GM12878 (cell line): ENCODE data around the gene DAB2IP.

Source experiments
- EGR1 ChIP-seq, 2 experiments: IDR thresholded peaks; 1 replicate in 1 of 2; 2 replicates in 1 of 2; pipeline ENCODE4 v1.6.1; 2011 to 2012; ENCODE audit warnings: low read depth in 2 of 2, low read length in 2 of 2, borderline replicate concordance in 1 of 2, mild to moderate bottlenecking in 1 of 2, moderate library complexity in 1 of 2
- EZH2 ChIP-seq: IDR thresholded peaks from 2 replicates; pipeline ENCODE4 v1.6.1; 2012; ENCODE audit warnings: low read depth, mild to moderate bottlenecking, control low read depth, inconsistent platforms, low read length, borderline replicate concordance; ENCODE audit not compliant: control insufficient read depth
- JUND ChIP-seq: IDR thresholded peaks from 2 replicates; pipeline ENCODE4 v1.6.1; 2012; ENCODE audit warnings: low read depth, mild to moderate bottlenecking, low read length, improper control_type of control experiment, moderate library complexity
- KDM1A ChIP-seq: fragments of 200-600 bp; sonication (generic); IDR thresholded peaks from 2 replicates; pipeline ENCODE4 v1.6.1; 2016; ENCODE audit warnings: borderline replicate concordance
- POLR2AphosphoS5 ChIP-seq: IDR thresholded peaks from 2 replicates; pipeline ENCODE4 v1.6.1; 2011; ENCODE audit warnings: mild to moderate bottlenecking, low read length, inconsistent platforms
- TAF1 ChIP-seq: IDR thresholded peaks from 2 replicates; pipeline ENCODE4 v1.6.1; 2011; ENCODE audit warnings: mild to moderate bottlenecking, low read depth, low read length, borderline replicate concordance
- TARDBP ChIP-seq: IDR thresholded peaks from 2 replicates; pipeline ENCODE4 v1.6.1; 2016; ENCODE audit warnings: borderline replicate concordance
- TCF7 ChIP-seq: IDR thresholded peaks from 2 replicates; pipeline ENCODE4 v1.6.1; 2014; ENCODE audit warnings: antibody characterized with exemption, borderline replicate concordance
- USF1 ChIP-seq: IDR thresholded peaks from 2 replicates; pipeline ENCODE4 v1.6.1; 2011; ENCODE audit warnings: borderline replicate concordance, low read depth, mild to moderate bottlenecking, moderate library complexity, mixed read lengths, low read length; ENCODE audit not compliant: insufficient read depth; ENCODE audit errors: extremely low read length

GRCh38 chr9:121693388-121693670, 41.9 kb downstream of the DAB2IP start:
- TF ChIP-seq EZH2, result no peak
- no peak for TF ChIP-seq KDM1A
- no peak for TF ChIP-seq TARDBP
- TF ChIP-seq TAF1, result no peak
- no peak for TF ChIP-seq TCF7
- TF ChIP-seq POLR2AphosphoS5, result no peak
- TF ChIP-seq EGR1 (IDR thresholded peaks at IDR 0.05; ENCODE audit: borderline replicate concordance in 1 of 2, low read depth in 2 of 2, low read length in 2 of 2), result no peak
- TF ChIP-seq USF1, result no peak
- TF ChIP-seq JUND, result no peak
